Bronchial epithelial cell (primary cell): ENCODE data around the gene DTNB. TPM values are rescaled to one million over a fixed set of nuclear protein-coding genes. Genes with fewer than 3 reads are reported as not detected.
A peak's percentile ranks its signal among the peaks of the same experiment; 100 is the strongest.

ENCODE experiments used
- DNase-seq: peaks from one replicate; pipeline ENCODE4 v3.0.0-alpha.2; 2010; ENCODE audit warnings: low read depth
- FAIRE-seq: peaks from 2 replicates; lab custom pipeline; 2011; peaks lifted over from hg19 to GRCh38; lab: Jason Lieb, UNC
- H3K27me3 ChIP-seq: 2 replicates; pipeline ENCODE4 v1.5.1; 2011; ENCODE audit warnings: low read length; ENCODE audit not compliant: control insufficient read depth, insufficient read depth
- H3K36me3 ChIP-seq: 2 replicates; pipeline ENCODE4 v1.5.1; 2011; ENCODE audit warnings: low read length; ENCODE audit not compliant: control insufficient read depth, insufficient read depth
- H3K4me3 ChIP-seq: 2 replicates; pipeline ENCODE4 v1.5.1; 2011; ENCODE audit warnings: mild to moderate bottlenecking, low read depth, low read length, control low read depth
- total RNA-seq: library from RNA; depleted of rRNA; stranded (reverse); fragments of >200 nt; gene quantifications from 2 replicates; pipeline ENCODE4 v1.2.1, GENCODE V29; 2014
- TF ChIP-seq, protein P1 (sequence below): IDR thresholded peaks from 2 replicates; pipeline ENCODE4 v1.5.1; 2011; ENCODE audit warnings: mild to moderate bottlenecking, moderate library complexity, low read length, control low read depth, inconsistent platforms; ENCODE audit not compliant: insufficient read depth, severe bottlenecking

DTNB gene
- total RNA-seq, 1 donor from 2014 or later, result 8.4 TPM

DNA sequence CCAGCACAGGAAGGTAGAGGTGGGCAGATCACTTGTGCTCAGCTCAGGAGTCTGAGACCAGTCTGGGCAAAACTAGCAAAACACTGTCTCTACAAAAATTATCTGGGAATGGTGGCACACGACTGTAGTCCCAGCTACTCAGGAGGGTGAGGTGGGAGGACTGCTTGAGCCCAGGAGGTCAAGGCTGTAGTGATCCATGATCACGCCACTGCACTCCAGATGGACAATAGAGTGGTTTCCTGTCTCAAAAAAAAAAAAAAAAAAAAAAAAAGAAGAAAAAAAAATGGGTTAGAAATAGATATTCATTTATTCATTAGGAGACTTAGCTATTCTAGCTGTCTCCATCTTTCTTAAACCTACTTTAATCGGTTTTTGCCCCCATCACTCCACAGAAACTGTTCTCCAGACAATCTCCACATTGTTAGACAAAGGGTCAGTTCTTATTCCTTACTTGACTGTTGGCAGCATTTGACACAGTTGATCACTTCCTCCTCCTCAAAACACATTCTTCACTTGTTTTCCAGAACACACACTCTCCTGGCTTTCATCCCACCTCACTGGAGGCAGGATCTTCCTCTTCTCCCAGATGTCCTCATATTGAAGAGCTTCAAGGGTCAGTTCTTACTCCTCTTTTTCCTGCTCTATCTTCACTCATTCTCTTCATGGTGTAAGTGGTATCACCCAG lies 103.1 kb downstream of the DTNB start:
- Histone ChIP-seq H3K27me3 (no peaks in the 10 kb centered on the region), H3K4me3 (no peak overlapping the region), H3K36me3 (no peaks in the 10 kb centered on the region)
- FAIRE-seq (no peak), DNase-seq (no peak)
- TF ChIP-seq, protein P1, sequence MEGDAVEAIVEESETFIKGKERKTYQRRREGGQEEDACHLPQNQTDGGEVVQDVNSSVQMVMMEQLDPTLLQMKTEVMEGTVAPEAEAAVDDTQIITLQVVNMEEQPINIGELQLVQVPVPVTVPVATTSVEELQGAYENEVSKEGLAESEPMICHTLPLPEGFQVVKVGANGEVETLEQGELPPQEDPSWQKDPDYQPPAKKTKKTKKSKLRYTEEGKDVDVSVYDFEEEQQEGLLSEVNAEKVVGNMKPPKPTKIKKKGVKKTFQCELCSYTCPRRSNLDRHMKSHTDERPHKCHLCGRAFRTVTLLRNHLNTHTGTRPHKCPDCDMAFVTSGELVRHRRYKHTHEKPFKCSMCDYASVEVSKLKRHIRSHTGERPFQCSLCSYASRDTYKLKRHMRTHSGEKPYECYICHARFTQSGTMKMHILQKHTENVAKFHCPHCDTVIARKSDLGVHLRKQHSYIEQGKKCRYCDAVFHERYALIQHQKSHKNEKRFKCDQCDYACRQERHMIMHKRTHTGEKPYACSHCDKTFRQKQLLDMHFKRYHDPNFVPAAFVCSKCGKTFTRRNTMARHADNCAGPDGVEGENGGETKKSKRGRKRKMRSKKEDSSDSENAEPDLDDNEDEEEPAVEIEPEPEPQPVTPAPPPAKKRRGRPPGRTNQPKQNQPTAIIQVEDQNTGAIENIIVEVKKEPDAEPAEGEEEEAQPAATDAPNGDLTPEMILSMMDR, result no peak

DNA sequence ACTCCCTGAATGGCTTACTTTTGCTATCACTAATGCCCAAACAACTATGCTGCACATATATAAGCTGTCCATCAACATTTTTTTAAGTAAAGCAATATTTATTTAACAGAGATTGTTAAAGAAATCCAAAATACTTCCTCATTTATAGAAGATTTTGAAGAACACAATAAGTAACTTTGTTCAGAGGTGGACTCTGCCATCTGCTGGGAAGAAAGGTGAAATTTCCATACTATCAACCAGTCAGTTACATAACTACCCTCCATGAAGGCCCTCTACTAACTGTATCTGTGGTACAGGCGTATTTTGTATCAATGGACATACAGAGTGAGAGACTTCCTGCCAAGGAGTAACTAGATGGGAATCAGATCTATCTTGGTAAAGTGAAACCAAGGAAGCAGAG lies 106.0 kb downstream of the DTNB start:
- Histone ChIP-seq H3K27me3 (no peaks in the 10 kb centered on the region), H3K4me3 (no peak overlapping the region), H3K36me3 (no peaks in the 10 kb centered on the region)
- no peak for FAIRE-seq
- TF ChIP-seq, protein P1, result peak; percentile 20
- DNase-seq, result peak; percentile 45

DNA sequence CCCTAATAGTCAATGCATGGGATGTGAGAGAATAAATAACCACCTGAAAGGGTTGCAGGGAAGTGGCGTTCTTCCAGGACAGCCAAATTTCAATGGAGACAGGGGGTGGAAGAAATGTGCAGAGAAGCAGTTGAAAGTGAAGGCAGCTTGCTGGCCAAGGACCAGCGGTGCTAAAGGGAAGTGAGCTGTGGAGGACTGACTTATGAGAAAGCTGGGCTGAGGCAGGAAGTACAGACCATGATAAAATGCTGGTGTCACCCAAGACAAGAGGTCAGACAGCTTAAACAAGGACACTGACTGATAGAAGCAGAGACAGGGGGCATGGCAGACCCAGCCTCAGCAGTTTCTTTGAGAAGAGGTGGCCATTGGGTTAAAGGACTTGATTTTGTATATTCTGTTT lies 106.7 kb downstream of the DTNB start:
- no peak for FAIRE-seq

DNA sequence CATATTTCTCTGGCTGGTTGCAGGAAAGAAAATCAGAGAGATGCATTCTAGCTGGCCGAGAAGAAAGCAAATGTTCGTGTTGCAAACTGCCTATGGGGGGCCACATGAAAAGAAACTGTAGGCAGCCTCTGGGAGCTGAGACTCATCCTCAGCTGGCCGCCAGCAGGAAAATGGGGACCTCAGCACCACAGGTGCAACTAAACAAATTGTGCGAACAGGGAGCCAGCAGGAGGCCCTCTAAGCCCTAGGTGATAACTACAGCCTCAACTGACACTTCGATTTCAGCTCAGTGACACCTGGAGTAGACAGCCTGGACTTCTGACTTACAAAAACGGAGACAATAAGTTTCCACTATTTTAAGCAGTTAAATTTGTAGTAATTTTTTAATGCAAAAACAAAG lies 107.3 kb downstream of the DTNB start:
- FAIRE-seq, result no peak
- Histone ChIP-seq H3K36me3 (no peaks in the 10 kb centered on the region), H3K27me3 (no peaks in the 10 kb centered on the region), H3K4me3 (no peak overlapping the region)
- no peak for DNase-seq
- TF ChIP-seq, protein P1, result no peak

More for the DNA sequence above, 106.7 kb downstream of the DTNB start:
- DNase-seq, result no peak
- TF ChIP-seq, protein P1, result no peak
- H3K36me3 ChIP-seq, result no peaks in the 10 kb centered on the region
- no peak overlapping the region for H3K4me3 ChIP-seq
- H3K27me3 ChIP-seq, result no peaks in the 10 kb centered on the region

DNA sequence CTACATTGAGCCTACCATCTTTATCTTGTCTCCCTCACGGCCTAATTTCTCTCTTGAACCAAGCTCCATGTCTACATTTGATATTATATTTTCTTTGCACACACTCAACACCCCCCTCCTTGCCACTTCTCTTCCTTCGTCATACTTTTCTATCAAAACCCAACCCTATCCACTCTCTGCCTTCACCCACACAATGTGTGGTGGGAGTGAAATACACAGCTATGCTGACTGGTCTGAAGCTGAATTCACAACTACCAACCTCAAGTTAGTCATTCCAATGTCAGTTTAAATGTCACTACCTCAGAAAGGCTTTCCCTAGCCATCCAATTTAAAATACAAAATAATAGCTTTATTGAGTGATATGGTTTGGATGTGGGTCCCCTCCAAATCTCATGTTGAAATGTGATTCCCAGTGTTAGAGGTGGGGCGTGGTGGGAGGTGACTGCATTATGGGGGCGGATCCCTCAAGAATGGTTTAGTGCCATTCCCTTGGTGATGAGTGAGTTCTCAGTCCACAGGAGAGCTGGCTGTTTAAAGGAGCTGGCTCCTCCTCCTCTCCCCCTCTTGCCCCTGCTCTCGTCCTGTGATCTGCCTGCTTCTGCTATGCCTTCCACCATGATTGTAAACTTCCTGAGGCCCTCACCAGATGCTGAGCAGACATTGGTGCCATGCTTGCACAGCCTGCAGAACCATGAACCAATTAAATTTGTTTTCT lies 112.1 kb downstream of the DTNB start:
- no peak for DNase-seq
- TF ChIP-seq, protein P1, result no peak
- no peaks in the 10 kb centered on the region for H3K36me3 ChIP-seq
- H3K4me3 ChIP-seq, result no peak overlapping the region
- no peak for FAIRE-seq
- H3K27me3 ChIP-seq, result no peaks in the 10 kb centered on the region
